Left lung (tissue), 10 donors: ENCODE data around the gene RBM17. TPM values are rescaled to one million over a fixed set of nuclear protein-coding genes. Genes with fewer than 3 reads are reported as not detected.
A peak's percentile ranks its signal among the peaks of the same experiment; 100 is the strongest.
"Not testable (repeated sequence)": the region's sequence is repeated elsewhere in the genome, so short reads cannot be mapped to it uniquely, and the experiment has no call there.

ENCODE experiments used
- ATAC-seq: fragments of 200-7000 bp; cut with Tn5 transposase; one replicate; pipeline ENCODE4 v1.9.1; 2020; ENCODE audit warnings: moderate library complexity
- DNase-seq, 4 donors: peaks; one replicate each; pipeline ENCODE4 v3.0.0-alpha.2; 2013 to 2020
- H3K27ac ChIP-seq, 2 donors: fragments of 200-600 bp; sonication (generic) in 1 of 2; one replicate each; pipeline versions ENCODE4 v1.5.0 to v1.8.0; 2020 to 2021
- H3K27me3 ChIP-seq, 2 donors: fragments of 200-600 bp; sonication (generic) in 1 of 2; one replicate each; pipeline versions ENCODE4 v1.5.0 to v1.8.0; 2020 to 2021
- H3K36me3 ChIP-seq, 2 donors: fragments of 200-600 bp; sonication (generic) in 1 of 2; one replicate each; pipeline versions ENCODE4 v1.5.0 to v1.8.0; 2020 to 2021
- H3K4me1 ChIP-seq, 2 donors: fragments of 200-600 bp; one replicate each; pipeline ENCODE4 v1.8.0; 2021
- H3K4me3 ChIP-seq, 2 donors: fragments of 200-600 bp; sonication (generic) in 1 of 2; one replicate each; pipeline versions ENCODE4 v1.5.0 to v1.8.0; 2020 to 2021; ENCODE audit warnings: mild to moderate bottlenecking in 1 of 2
- H3K9me3 ChIP-seq, 2 donors: fragments of 200-600 bp; sonication (generic) in 1 of 2; one replicate each; pipeline versions ENCODE4 v1.5.0 to v1.8.0; 2020 to 2021
- CTCF ChIP-seq, 2 donors: fragments of 200-600 bp; sonication (generic) in 1 of 2; IDR thresholded peaks; one replicate each; pipeline versions ENCODE4 v1.5.0 to v1.8.0; 2021; ENCODE audit warnings: antibody characterized with exemption in 2 of 2
- intact Hi-C, 2 donors: fragments of 100-400 bp; cut with DNase I; formaldehyde crosslinking; loops; one replicate each; pipeline versions ENCODE4 v1.11.2 to v1.14.2; 2022
- polyA plus RNA-seq, 6 donors: library from polyadenylated mRNA; unstranded; fragments of 120-200 nt; gene quantifications; one replicate each; pipeline ENCODE4 v1.2.1, GENCODE V29; 2013; ENCODE audit not compliant: insufficient read length in 6 of 6
- total RNA-seq, 2 donors: library from RNA; stranded (reverse); fragmentation: NEBNext Ultra II Directional; extraction: Animal tissue kit (Norgen Biotek cat#: 25700); gene quantifications; one replicate each; pipeline ENCODE4 v1.2.1, GENCODE V29; 2021
- donor health status: DM: no; HTN: yes; CAD: no.
- donor health status: DM: no; HTN: no; CAD: no.

Gene RBM17
- total and polyA plus RNA-seq, 8 donors, result 63.2 to 215 (median 185) TPM

GRCh38 chr10:6123532-6123931 lies 34.7 kb downstream of the RBM17 start:
- no peaks in the 10 kb centered on the region for H3K36me3 ChIP-seq
- intact Hi-C loops, result no loop called here
- peaks cover 0 to 32% of the 10 kb centered on the region in 2 donors for H3K4me1 ChIP-seq
- no peak for DNase-seq
- no peaks in the 10 kb centered on the region for H3K27me3 ChIP-seq
- ATAC-seq, result peak; percentile 30
- H3K27ac ChIP-seq, result peak overlapping the region in 1 of 2 donors; percentile 74
- no peak overlapping the region for H3K4me3 ChIP-seq
- TF ChIP-seq CTCF (IDR thresholded peaks at IDR 0.05), result no peak
- no peaks in the 10 kb centered on the region for H3K9me3 ChIP-seq

DNA sequence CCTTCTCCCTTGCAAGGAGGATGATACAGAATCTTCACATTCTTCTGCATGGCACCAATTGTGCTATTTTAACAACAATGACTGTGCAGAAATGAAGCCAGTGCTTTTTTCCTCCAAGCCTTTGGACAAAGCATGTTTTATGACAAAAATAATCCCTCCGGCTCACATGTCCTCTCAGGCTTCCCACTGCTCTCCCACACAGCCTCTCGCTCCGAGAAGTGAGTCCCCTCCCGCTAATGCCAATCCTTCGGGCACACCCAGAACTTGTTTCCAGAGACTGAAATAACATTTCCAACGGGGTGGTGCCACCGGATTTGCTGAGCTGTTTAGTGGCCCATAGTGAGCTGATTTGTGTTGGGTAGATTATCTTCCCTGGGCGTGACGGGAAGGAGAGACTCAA lies 35.8 kb downstream of the RBM17 start:
- no peak for TF ChIP-seq CTCF (IDR thresholded peaks at IDR 0.05)
- DNase-seq, result no peak
- Histone ChIP-seq H3K4me3 (no peak overlapping the region), H3K9me3 (no peaks in the 10 kb centered on the region), H3K36me3 (no peaks in the 10 kb centered on the region), H3K27ac (peak overlapping the region in 1 of 2 donors; percentile 74), H3K4me1 (peaks cover 0 to 44% of the 10 kb centered on the region in 2 donors), H3K27me3 (no peaks in the 10 kb centered on the region)
- intact Hi-C loops, result no loop called here
- ATAC-seq, result peak; percentile 30

- H3K36me3 ChIP-seq, H3K27ac ChIP-seq, H3K4me3 ChIP-seq, ATAC-seq, H3K9me3 ChIP-seq, intact Hi-C loops, DNase-seq, H3K27me3 ChIP-seq: not testable (repeated sequence)
- peaks cover 0 to 46% of the 10 kb centered on the region in 2 donors for H3K4me1 ChIP-seq
Observed at GRCh38 chr10:6127461-6127860, 38.6 kb downstream of the RBM17 start.

- intact Hi-C loops, result no loop called here
- no peak for TF ChIP-seq CTCF (IDR thresholded peaks at IDR 0.05)
- Histone ChIP-seq H3K27ac (no peak overlapping the region), H3K36me3 (no peaks in the 10 kb centered on the region), H3K4me3 (no peak overlapping the region), H3K27me3 (no peaks in the 10 kb centered on the region), H3K9me3 (no peaks in the 10 kb centered on the region), H3K4me1 (peaks cover 0 to 46% of the 10 kb centered on the region in 2 donors)
- DNase-seq (no peak), ATAC-seq (no peak)
Observed at GRCh38 chr10:6128087-6128486, 39.3 kb downstream of the RBM17 start.

GRCh38 chr10:6128591-6129251 lies 39.9 kb downstream of the RBM17 start:
- Histone ChIP-seq H3K27ac (peak overlapping the region in 1 of 2 donors; percentile 30), H3K27me3 (no peaks in the 10 kb centered on the region), H3K36me3 (no peaks in the 10 kb centered on the region), H3K4me1 (peaks cover 0 to 43% of the 10 kb centered on the region in 2 donors), H3K4me3 (no peak overlapping the region), H3K9me3 (no peaks in the 10 kb centered on the region)
- intact Hi-C loops, result no loop called here
- peak in 2 of 4 donors; percentile 77 to 89 for DNase-seq
- TF ChIP-seq CTCF (IDR thresholded peaks at IDR 0.05), result no peak
- ATAC-seq, result peak; percentile 72
